Tibial artery (tissue), 4 donors: ENCODE measurements around the gene SLC9A3.
A peak's percentile ranks its signal among the peaks of the same experiment; 100 is the strongest.

Experiments
- DNase-seq, 2 donors: peaks; one replicate each; pipeline ENCODE4 v3.0.0-alpha.2; 2019
- H3K27ac ChIP-seq, 2 donors: fragments of 200-600 bp; sonication (generic) in 1 of 2; 1 replicate in 1 of 2; 2 replicates in 1 of 2; pipeline ENCODE4 v1.5.1; 2018 to 2019; ENCODE audit warnings: mild to moderate bottlenecking in 1 of 2
- H3K27me3 ChIP-seq, 2 donors: fragments of 200-600 bp; sonication (generic) in 1 of 2; one replicate each; pipeline versions ENCODE4 v1.5.1 to v1.6.0; 2016 to 2019
- H3K36me3 ChIP-seq, 3 donors: fragments of 200-600 bp; sonication (generic) in 2 of 3; one replicate each; pipeline ENCODE4 v1.5.1; 2016 to 2019; ENCODE audit warnings: mild to moderate bottlenecking in 2 of 3
- H3K4me1 ChIP-seq, 4 donors: fragments of 200-600 bp; sonication (generic) in 2 of 4; 1 replicate in 3 of 4; 2 replicates in 1 of 4; pipeline ENCODE4 v1.5.1; 2016 to 2019
- H3K4me3 ChIP-seq, 2 donors: fragments of 200-600 bp; sonication (generic) in 1 of 2; 1 replicate in 1 of 2; 2 replicates in 1 of 2; pipeline ENCODE4 v1.5.1; 2018 to 2019; ENCODE audit warnings: mild to moderate bottlenecking in 2 of 2
- H3K9me3 ChIP-seq, 3 donors: fragments of 200-600 bp; sonication (generic) in 1 of 3; one replicate each; pipeline ENCODE4 v1.5.1; 2016 to 2019
- intact Hi-C: fragments of 100-400 bp; cut with DNase I; formaldehyde crosslinking; loops from one replicate; pipeline ENCODE4 v1.15.0; 2023; ENCODE audit warnings: low total_unique reads
- TF ChIP-seq, protein P1 (sequence below), 2 experiments: fragments of 200-600 bp in 1 of 2; fragments of 450-650 bp in 1 of 2; IDR thresholded peaks; one replicate each; pipeline ENCODE4 v1.5.1; 2017 to 2019; ENCODE audit warnings: antibody characterized with exemption in 2 of 2, mild to moderate bottlenecking in 1 of 2, moderate library complexity in 1 of 2

The SLC9A3 gene

DNA sequence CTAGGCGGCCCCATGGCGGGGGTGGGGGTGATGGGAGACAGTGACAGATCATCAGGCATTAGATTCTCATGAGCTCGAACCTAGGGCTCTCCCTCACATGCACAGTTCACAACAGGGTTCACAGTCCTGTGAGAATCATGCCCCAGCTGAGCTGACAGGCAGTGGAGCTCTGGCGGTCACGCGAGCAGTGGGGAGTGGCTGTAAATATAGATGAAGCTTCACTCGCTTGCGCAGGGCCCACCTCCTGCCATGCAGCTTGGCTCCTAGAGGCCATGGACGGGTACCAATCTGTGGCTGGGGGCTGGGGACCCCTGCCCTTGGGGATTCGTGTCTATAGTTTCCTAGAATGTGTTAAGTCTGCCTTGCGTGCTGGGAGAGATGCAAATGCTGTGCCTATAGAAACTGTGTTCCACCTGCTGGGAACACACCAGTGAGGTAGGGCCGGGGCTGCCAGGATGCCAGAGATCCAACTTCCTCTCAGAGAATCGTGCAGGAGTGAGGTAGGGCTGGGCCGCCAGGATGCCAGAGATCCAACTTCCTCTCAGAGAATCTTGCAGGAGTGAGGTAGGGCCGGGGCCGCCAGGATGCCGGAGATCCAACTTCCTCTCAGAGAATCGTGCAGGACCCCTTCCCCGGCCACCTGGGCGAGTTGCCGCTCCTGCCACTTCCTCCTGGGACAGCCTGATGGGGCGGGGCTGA lies 95.3 kb downstream of the SLC9A3 start:
- Histone ChIP-seq H3K36me3 (no peaks in the 10 kb centered on the region), H3K27me3 (peaks cover 0 to 24% of the 10 kb centered on the region in 2 donors), H3K27ac (no peak overlapping the region), H3K4me3 (no peak overlapping the region), H3K9me3 (no peaks in the 10 kb centered on the region), H3K4me1 (no peaks in the 10 kb centered on the region)
- intact Hi-C loops: no loop called here
- DNase-seq: peak in 1 of 2 donors; percentile 61
- TF ChIP-seq, protein P1, sequence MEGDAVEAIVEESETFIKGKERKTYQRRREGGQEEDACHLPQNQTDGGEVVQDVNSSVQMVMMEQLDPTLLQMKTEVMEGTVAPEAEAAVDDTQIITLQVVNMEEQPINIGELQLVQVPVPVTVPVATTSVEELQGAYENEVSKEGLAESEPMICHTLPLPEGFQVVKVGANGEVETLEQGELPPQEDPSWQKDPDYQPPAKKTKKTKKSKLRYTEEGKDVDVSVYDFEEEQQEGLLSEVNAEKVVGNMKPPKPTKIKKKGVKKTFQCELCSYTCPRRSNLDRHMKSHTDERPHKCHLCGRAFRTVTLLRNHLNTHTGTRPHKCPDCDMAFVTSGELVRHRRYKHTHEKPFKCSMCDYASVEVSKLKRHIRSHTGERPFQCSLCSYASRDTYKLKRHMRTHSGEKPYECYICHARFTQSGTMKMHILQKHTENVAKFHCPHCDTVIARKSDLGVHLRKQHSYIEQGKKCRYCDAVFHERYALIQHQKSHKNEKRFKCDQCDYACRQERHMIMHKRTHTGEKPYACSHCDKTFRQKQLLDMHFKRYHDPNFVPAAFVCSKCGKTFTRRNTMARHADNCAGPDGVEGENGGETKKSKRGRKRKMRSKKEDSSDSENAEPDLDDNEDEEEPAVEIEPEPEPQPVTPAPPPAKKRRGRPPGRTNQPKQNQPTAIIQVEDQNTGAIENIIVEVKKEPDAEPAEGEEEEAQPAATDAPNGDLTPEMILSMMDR (IDR thresholded peaks at IDR 0.05): no peak

DNA sequence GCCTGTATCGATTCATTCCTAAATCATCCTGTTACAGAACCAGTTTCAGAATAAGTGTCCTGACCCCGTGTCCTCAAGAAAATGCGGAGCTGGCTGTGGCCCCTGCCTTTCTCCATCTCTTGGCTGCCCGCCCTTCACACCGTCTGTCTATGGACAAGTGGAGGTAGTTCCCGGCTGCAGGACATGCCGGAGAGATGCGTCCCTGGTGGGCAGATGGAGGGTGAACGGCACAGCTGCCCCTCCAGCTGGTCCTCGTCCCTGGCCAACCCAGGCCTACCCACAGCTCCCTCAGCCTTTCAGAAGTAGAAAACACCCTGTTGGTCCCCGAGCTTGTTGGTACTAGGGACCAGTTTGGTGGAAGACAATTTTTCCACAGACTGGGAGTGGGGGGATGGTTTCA lies 96.0 kb downstream of the SLC9A3 start:
- no peak overlapping the region for H3K27ac ChIP-seq
- TF ChIP-seq, protein P1 (IDR thresholded peaks at IDR 0.05): no peak
- intact Hi-C loops: no loop called here
- no peaks in the 10 kb centered on the region for H3K36me3 ChIP-seq
- no peaks in the 10 kb centered on the region for H3K9me3 ChIP-seq
- no peak for DNase-seq
- H3K4me1 ChIP-seq: no peaks in the 10 kb centered on the region
- H3K4me3 ChIP-seq: no peak overlapping the region
- H3K27me3 ChIP-seq: peaks cover 0 to 17% of the 10 kb centered on the region in 2 donors

DNA sequence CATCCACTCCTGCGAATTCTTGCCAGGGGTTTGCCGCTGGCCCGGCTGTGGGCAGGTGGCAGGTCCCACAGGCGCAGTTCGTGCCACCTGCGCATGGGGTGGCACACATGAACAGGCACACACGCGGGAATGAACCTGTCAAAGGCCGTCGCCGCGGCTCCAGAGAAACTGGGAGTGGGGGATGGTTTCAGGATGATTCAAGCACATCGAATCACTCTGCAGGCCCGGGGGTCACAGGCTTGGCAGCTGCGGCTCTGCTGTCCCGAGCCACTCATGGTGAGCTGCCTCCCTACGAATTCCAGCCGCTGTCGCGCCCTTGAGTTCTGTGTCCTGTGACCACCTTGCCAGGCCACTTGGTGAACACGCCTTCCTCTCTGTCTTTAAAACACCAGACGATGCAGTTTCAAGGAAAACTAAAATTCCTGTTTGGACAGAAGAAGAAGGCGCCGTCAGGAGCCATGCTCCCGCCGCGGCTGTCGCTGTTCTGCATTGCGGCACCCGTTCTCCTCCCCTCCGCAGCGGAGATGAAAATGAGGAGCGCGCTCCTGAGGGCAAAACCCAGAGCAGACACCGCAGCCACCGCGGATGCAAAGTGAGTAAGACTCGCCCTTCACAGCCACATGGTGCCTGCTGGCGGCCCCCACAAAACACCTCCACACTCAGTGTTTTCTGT lies 96.7 kb downstream of the SLC9A3 start:
- no peaks in the 10 kb centered on the region for H3K9me3 ChIP-seq
- H3K27ac ChIP-seq: no peak overlapping the region
- DNase-seq: peak in 1 of 2 donors; percentile 56
- TF ChIP-seq, protein P1 (IDR thresholded peaks at IDR 0.05): no peak
- H3K27me3 ChIP-seq: peaks cover 0 to 10% of the 10 kb centered on the region in 2 donors
- intact Hi-C loops: no loop called here
- no peaks in the 10 kb centered on the region for H3K36me3 ChIP-seq
- no peak overlapping the region for H3K4me3 ChIP-seq
- no peaks in the 10 kb centered on the region for H3K4me1 ChIP-seq

DNA sequence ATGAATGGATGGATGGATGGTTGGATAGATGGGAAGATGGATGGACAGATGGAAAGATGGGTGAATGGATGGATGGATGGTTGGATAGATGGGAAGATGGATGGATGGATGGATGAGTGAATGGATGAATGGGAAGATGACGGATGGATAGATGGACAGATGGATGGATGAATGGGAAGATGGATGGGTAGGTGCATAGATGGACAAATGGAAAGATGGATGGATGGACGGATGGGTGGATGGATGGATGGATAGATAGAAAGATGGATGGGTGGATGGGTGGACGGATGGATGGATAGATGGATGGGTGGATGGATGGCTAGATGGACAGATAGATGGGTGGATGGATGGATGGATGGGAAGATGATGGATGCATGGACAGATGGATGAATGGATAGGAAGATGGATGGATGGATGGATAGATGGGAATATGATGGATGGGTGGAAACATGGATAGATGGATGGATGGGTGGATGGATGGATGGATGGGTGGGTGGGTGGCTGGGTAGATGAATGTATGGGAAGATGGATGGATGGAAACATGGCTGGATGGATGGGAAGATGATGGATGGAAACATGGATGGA lies 97.8 kb downstream of the SLC9A3 start:
- H3K36me3 ChIP-seq: no peaks in the 10 kb centered on the region
- peaks cover 0 to 5% of the 10 kb centered on the region in 2 donors for H3K27me3 ChIP-seq
- no peak overlapping the region for H3K4me3 ChIP-seq
- no peak for DNase-seq
- no peak overlapping the region for H3K27ac ChIP-seq
- H3K9me3 ChIP-seq: no peaks in the 10 kb centered on the region
- TF ChIP-seq, protein P1 (IDR thresholded peaks at IDR 0.05): no peak
- intact Hi-C loops: no loop called here
- H3K4me1 ChIP-seq: no peaks in the 10 kb centered on the region

DNA sequence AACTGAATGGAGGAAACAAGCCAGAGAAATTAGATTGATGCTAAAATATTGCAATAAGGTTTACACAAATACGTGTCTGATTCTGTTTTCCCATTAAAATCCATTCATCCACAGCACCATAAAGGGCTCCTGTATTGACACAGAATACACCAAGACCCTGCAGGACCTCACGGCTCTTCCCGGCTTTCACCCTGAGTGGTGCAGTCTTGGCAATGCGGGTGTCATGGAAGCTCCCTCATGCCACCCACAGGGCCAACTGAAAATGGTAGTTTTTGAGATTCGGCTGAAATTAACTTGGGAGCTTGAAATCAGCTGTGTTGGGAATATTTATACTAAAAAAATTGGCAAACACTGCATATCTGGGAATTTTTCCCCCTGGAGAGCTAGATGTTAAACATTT lies 98.5 kb downstream of the SLC9A3 start:
- TF ChIP-seq, protein P1 (IDR thresholded peaks at IDR 0.05): no peak
- DNase-seq: no peak

More for the DNA sequence above, 98.5 kb downstream of the SLC9A3 start:
- Histone ChIP-seq H3K27me3 (no peaks in the 10 kb centered on the region), H3K27ac (no peak overlapping the region), H3K4me3 (no peak overlapping the region), H3K9me3 (no peaks in the 10 kb centered on the region), H3K4me1 (no peaks in the 10 kb centered on the region), H3K36me3 (no peaks in the 10 kb centered on the region)
- intact Hi-C loops: no loop called here
